Fibroblast of villous mesenchyme (primary cell): ENCODE data around the gene COL2A1. TPM values are rescaled to one million over a fixed set of nuclear protein-coding genes. Genes with fewer than 3 reads are reported as not detected.

Experiments
- DNase-seq: peaks from one replicate; pipeline ENCODE4 v3.0.0-alpha.2; 2010; ENCODE audit warnings: low read depth
- H3K4me3 ChIP-seq: 2 replicates; pipeline ENCODE4 v1.5.1; 2011; ENCODE audit warnings: low read depth, mild to moderate bottlenecking, low read length
- total RNA-seq: library from RNA; depleted of rRNA; stranded (reverse); fragments of >200 nt; gene quantifications from 2 replicates; pipeline ENCODE4 v1.2.3, GENCODE V29; 2012
- TF ChIP-seq, protein P1 (sequence below): IDR thresholded peaks from 2 replicates; pipeline ENCODE4 v1.5.1; 2012; ENCODE audit warnings: low read depth, mild to moderate bottlenecking, low read length; ENCODE audit not compliant: insufficient read depth

COL2A1 gene
- total RNA-seq, 1 donor, result under 0.01 TPM

DNA sequence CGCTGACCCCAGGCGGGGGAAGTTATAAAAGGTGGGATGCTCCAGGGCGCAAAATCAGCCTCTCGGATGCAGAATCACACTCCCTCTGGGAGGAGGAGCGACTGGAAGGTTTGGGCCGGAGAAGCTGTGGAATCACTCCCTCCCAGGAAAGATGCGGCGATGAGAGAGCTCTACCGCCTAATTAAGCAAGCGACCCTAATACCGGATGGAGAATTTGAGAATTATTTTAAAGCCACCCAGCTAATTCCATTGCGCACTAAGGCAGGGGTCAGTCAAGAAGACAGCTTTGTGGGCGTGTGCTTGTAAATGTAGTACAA lies 1.9 kb downstream of the COL2A1 start:
- TF ChIP-seq, protein P1, sequence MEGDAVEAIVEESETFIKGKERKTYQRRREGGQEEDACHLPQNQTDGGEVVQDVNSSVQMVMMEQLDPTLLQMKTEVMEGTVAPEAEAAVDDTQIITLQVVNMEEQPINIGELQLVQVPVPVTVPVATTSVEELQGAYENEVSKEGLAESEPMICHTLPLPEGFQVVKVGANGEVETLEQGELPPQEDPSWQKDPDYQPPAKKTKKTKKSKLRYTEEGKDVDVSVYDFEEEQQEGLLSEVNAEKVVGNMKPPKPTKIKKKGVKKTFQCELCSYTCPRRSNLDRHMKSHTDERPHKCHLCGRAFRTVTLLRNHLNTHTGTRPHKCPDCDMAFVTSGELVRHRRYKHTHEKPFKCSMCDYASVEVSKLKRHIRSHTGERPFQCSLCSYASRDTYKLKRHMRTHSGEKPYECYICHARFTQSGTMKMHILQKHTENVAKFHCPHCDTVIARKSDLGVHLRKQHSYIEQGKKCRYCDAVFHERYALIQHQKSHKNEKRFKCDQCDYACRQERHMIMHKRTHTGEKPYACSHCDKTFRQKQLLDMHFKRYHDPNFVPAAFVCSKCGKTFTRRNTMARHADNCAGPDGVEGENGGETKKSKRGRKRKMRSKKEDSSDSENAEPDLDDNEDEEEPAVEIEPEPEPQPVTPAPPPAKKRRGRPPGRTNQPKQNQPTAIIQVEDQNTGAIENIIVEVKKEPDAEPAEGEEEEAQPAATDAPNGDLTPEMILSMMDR, result no peak
- DNase-seq, result no peak

GRCh38 chr12:48001505-48002413 lies 2.5 kb downstream of the COL2A1 start:
- H3K4me3 ChIP-seq, result peak overlapping the region; percentile 63
- TF ChIP-seq, protein P1, result no peak
- DNase-seq, result peak; percentile 38

More for the DNA sequence above, 1.9 kb downstream of the COL2A1 start:
- peak overlapping the region; percentile 63 for H3K4me3 ChIP-seq

DNA sequence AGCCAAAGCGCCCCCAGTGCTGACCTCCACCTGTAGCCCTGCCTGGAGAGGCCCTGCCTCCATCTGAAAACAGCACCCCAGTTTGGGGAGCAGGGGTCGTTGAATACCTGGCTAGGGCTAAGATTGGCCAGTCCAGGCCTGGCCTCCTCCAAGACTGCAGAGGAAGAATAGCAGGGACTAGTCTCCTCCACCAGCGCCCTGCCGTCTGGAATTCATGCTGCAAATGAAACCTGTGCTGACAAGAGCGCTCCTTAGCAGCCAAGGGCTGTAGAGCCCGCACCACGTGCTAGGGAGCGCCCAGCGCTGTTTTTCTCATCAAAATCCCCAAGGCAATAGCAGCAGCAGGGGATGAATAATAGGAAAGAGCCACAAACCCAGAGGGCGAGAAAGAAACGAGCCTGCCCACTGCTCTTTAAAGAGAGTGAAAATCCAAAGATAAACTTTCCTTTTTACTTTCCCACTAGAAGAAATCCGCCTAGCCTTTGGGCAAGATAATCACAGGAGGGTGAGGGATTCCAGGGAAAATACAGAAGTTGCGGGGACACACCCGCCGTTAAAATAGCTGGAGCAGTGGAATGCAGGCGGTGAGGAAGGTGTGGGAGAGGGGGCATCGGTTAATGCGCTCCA lies 3.3 kb downstream of the COL2A1 start:
- peak overlapping the region; percentile 63 for H3K4me3 ChIP-seq
- TF ChIP-seq, protein P1, result no peak
- DNase-seq, result peak; percentile 55

DNA sequence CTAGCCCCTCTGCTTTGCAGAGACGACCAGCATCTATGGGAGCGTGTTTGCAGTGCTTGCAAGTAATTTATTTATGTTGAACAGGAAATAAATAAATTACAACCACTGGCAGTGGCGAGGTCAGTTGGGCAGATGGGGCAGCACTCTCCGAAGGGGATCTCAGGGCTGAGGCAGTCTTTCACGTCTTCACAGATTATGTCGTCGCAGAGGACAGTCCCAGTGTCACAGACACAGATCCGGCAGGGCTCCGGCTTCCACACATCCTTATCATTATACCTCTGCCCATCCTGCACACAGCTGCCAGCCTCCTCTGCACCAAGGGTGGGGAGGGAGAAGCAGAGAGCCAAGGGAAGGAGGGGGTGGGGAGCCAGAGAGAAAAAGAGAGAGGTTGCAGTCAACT lies 4.5 kb downstream of the COL2A1 start:
- H3K4me3 ChIP-seq, result no peak overlapping the region
- TF ChIP-seq, protein P1, result no peak
- DNase-seq, result no peak

GRCh38 chr12:47997321-47997720 lies 7.0 kb downstream of the COL2A1 start:
- no peak overlapping the region for H3K4me3 ChIP-seq
- DNase-seq, result no peak
- TF ChIP-seq, protein P1, result no peak

DNA sequence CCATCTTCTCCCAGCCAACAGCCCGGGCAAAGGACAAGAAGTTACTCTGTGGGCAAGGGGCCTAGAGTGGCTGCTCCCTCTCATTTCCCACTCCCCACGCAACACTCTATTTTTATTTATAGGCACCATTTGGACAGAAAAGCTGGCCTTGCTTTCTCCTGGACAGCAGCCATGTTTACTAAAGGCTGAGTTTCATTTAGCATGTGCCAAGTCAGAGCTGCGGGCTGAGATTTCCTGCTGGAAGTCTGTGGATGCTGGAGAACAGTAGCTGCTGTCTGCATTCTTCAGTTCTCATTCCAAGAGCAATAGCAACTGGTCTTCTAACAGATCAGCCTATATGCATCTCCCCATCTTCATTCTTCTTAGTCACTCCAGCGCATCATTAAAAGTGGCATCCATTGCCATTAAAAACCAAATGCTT lies 8.3 kb downstream of the COL2A1 start:
- no peak overlapping the region for H3K4me3 ChIP-seq
- DNase-seq, result peak; percentile 54
- TF ChIP-seq, protein P1, result no peak
